Tibial nerve (tissue), 4 donors: ENCODE results near the gene TAS2R19. TPM values are rescaled to one million over a fixed set of nuclear protein-coding genes. Genes with fewer than 3 reads are reported as not detected.

Source experiments
- DNase-seq, 2 donors: peaks; one replicate each; pipeline ENCODE4 v3.0.0-alpha.2; 2019; ENCODE audit warnings: low spot score in 2 of 2
- H3K27ac ChIP-seq, 4 donors: fragments of 200-600 bp; sonication (generic) in 3 of 4; one replicate each; pipeline ENCODE4 v1.5.1; 2017 to 2019; ENCODE audit warnings: mild to moderate bottlenecking in 1 of 4
- H3K27me3 ChIP-seq, 2 donors: fragments of 200-600 bp; sonication (generic) in 1 of 2; one replicate each; pipeline versions ENCODE4 v1.5.1 to v1.6.0; 2017 to 2019
- H3K36me3 ChIP-seq, 3 donors: fragments of 200-600 bp; sonication (generic); one replicate each; pipeline ENCODE4 v1.5.1; 2018 to 2019
- H3K4me1 ChIP-seq, 4 donors: fragments of 200-600 bp; sonication (generic) in 3 of 4; one replicate each; pipeline ENCODE4 v1.5.1; 2017 to 2019
- H3K4me3 ChIP-seq, 4 donors: fragments of 200-600 bp; sonication (generic) in 3 of 4; one replicate each; pipeline ENCODE4 v1.5.1; 2017 to 2019; ENCODE audit warnings: mild to moderate bottlenecking in 1 of 4, moderate library complexity in 1 of 4
- H3K9me3 ChIP-seq, 4 donors: fragments of 200-600 bp; sonication (generic) in 3 of 4; one replicate each; pipeline ENCODE4 v1.5.1; 2017 to 2019
- EP300 ChIP-seq, 2 donors: sonication (generic); formaldehyde crosslinking; IDR thresholded peaks; one replicate each; pipeline ENCODE4 v1.6.1; 2017; ENCODE audit warnings: antibody characterized with exemption in 2 of 2, mild to moderate bottlenecking in 1 of 2
- POLR2A ChIP-seq, 2 donors: fragments of 450-650 bp; IDR thresholded peaks; one replicate each; pipeline ENCODE4 v1.6.1; 2017; ENCODE audit warnings: antibody characterized with exemption in 2 of 2, mild to moderate bottlenecking in 2 of 2, moderate library complexity in 2 of 2
- WGBS, 2 donors: methylation state at CpG; one replicate each; pipeline ENCODE4 v1.1.5; 2018; 5-methylcytosine and 5-hydroxymethylcytosine counted together
- total RNA-seq, 4 donors: library from RNA; depleted of rRNA; stranded (reverse); fragments of >200 nt; gene quantifications; one replicate each; pipeline ENCODE4 v1.1.0, GENCODE V29; 2016
- TF ChIP-seq, protein P1 (sequence below), 5 experiments: fragments of 200-600 bp in 3 of 5; fragments of 450-650 bp in 2 of 5; sonication (generic) in 3 of 5; IDR thresholded peaks; one replicate each; pipeline ENCODE4 v1.5.1; 2016 to 2019; ENCODE audit warnings: antibody characterized with exemption in 5 of 5, mild to moderate bottlenecking in 3 of 5, moderate library complexity in 2 of 5

Gene TAS2R19
- total RNA-seq, 4 donors from 2014 or later: 7.3 to 14.9 (median 9.9) TPM

DNA sequence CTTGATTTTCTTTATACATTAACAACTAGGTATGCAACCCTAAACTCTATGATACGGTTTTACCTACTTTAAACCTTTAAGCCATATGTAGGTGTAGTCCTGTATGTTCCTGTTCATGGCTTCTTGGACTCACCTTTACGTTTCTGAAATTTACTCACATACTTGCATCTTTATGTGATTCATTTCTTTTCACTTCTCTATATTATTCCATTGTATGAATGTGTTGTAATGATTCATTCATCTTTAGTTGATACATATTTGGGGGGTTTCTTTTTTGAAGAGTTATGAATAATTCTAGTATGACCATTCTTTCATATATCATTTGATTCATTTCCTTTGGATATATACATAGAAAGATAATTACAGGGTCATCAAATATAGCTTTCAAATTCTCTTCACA is 33.3 kb downstream of the TAS2R19 start:
- H3K27me3 ChIP-seq: no peaks in the 10 kb centered on the region
- H3K27ac ChIP-seq: no peak overlapping the region
- TF ChIP-seq POLR2A (IDR thresholded peaks at IDR 0.05): no peak
- no peak for TF ChIP-seq EP300 (IDR thresholded peaks at IDR 0.05)
- TF ChIP-seq, protein P1, sequence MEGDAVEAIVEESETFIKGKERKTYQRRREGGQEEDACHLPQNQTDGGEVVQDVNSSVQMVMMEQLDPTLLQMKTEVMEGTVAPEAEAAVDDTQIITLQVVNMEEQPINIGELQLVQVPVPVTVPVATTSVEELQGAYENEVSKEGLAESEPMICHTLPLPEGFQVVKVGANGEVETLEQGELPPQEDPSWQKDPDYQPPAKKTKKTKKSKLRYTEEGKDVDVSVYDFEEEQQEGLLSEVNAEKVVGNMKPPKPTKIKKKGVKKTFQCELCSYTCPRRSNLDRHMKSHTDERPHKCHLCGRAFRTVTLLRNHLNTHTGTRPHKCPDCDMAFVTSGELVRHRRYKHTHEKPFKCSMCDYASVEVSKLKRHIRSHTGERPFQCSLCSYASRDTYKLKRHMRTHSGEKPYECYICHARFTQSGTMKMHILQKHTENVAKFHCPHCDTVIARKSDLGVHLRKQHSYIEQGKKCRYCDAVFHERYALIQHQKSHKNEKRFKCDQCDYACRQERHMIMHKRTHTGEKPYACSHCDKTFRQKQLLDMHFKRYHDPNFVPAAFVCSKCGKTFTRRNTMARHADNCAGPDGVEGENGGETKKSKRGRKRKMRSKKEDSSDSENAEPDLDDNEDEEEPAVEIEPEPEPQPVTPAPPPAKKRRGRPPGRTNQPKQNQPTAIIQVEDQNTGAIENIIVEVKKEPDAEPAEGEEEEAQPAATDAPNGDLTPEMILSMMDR (IDR thresholded peaks at IDR 0.05): no peak
- DNase-seq: no peak
- H3K4me1 ChIP-seq: no peaks in the 10 kb centered on the region
- 96 to 98% methylated on average over 2 of the region's 2 CpGs for WGBS, 2 donors
- H3K4me3 ChIP-seq: no peak overlapping the region
- H3K36me3 ChIP-seq: peaks cover 0 to 29% (median 0%) of the 10 kb centered on the region in 3 donors
- H3K9me3 ChIP-seq: no peaks in the 10 kb centered on the region

DNA sequence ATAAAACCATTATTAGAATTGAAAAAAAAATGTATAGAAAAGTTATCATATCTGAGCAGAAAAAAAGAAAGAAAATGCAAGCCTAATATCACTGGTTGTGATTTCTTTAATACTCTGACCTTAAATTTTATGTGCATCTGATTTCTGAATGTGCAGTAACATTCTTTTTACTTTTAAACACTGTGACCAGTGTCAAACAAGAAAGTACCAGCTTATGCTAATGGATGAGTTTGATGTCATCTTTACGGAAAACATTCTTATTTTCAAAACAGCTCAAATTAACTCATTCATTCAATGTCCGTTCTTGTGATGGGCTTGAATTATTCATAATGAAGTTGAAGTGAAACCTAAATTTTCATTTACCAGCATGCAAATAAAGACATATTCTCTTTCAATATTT is 35.6 kb downstream of the TAS2R19 start, which contains the start of gene TAS2R50:
Gene TAS2R50, minus strand, starts transcription at position 101 of the 400 bp plus-strand sequence. Its CDS starts 52 bp downstream, at position 49.
- peaks cover 0 to 12% (median 0%) of the 10 kb centered on the region in 3 donors for H3K36me3 ChIP-seq
- no peaks in the 10 kb centered on the region for H3K4me1 ChIP-seq
- TF ChIP-seq, protein P1 (IDR thresholded peaks at IDR 0.05): no peak
- no peak within 1 kb of the TSS for H3K27ac ChIP-seq
- no peak for DNase-seq
- H3K27me3 ChIP-seq: no peaks in the 10 kb centered on the region
- no peak within 1 kb of the TSS for H3K4me3 ChIP-seq
- H3K9me3 ChIP-seq: no peaks in the 10 kb centered on the region
- WGBS, 2 donors: 30 to 33% methylated on average over 2 of the region's 2 CpGs

DNA sequence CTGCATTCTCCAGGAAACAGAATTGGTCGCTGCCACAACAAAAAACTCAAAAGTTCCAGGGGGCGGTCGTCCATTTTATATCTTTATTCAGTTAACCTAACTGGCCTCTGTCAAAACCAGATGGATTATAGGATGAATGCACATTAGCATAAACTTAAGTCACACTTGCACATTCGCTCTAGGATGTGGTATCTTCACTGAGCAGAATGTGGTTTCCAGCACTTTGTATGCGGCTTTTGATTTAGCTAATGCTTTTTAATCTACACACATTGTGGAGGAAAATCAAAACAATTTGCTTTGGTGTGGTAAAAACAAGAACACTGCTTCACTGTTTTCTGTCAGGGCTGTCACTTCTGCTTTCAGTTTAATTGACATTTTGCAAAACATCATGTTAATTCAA is 40.2 kb downstream of the TAS2R19 start:
- Histone ChIP-seq H3K4me1 (no peaks in the 10 kb centered on the region), H3K27me3 (no peaks in the 10 kb centered on the region), H3K9me3 (no peaks in the 10 kb centered on the region), H3K4me3 (no peak overlapping the region), H3K36me3 (no peaks in the 10 kb centered on the region), H3K27ac (no peak overlapping the region)
- no peak for DNase-seq
- TF ChIP-seq, protein P1 (IDR thresholded peaks at IDR 0.05): no peak
- TF ChIP-seq POLR2A (IDR thresholded peaks at IDR 0.05) (no peak), EP300 (IDR thresholded peaks at IDR 0.05) (no peak)
- 83 to 87% methylated on average over 5 of the region's 5 CpGs for WGBS, 2 donors

DNA sequence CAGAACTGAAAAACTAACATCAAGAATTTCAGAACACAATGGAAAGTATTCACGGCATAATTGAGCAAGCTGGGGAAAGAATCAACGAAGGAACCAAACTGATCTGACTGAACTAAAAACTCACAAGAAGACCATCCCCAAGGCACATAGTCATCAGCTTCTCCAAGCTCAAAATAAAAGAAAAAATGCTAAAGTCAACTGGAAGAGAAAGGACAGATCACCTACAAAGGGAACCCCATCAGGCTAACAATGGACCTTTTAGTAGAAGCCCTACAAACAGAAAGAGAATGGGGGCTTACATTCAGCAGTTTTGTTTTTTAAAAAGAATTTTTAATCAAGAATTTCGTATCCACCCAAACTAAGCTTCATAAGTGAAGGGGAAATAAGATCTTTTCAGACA is 47.5 kb downstream of the TAS2R19 start:
- peaks cover 0 to 7% (median 0%) of the 10 kb centered on the region in 4 donors for H3K4me1 ChIP-seq
- 28 to 42% methylated on average over 3 of the region's 3 CpGs for WGBS, 2 donors
- DNase-seq: no peak
- no peaks in the 10 kb centered on the region for H3K27me3 ChIP-seq
- H3K36me3 ChIP-seq: no peaks in the 10 kb centered on the region
- H3K9me3 ChIP-seq: no peaks in the 10 kb centered on the region
- TF ChIP-seq, protein P1 (IDR thresholded peaks at IDR 0.05): no peak
- TF ChIP-seq EP300 (IDR thresholded peaks at IDR 0.05): no peak
- no peak for TF ChIP-seq POLR2A (IDR thresholded peaks at IDR 0.05)
- no peak overlapping the region for H3K27ac ChIP-seq
- no peak overlapping the region for H3K4me3 ChIP-seq

Other genes with a start within 250 kb of the TAS2R19 start
- 1 to 10 TPM in 1 of 4 donors, not detected in 3; 1.5 TPM for gene TAS2R7, start 220.0 kb downstream of the TAS2R19 start, total RNA-seq
- gene TAS2R8, start 215.3 kb downstream of the TAS2R19 start, total RNA-seq: not detected
- gene TAS2R9, start 212.5 kb downstream of the TAS2R19 start, total RNA-seq: not detected
- gene TAS2R10, start 196.3 kb downstream of the TAS2R19 start, total RNA-seq: 1 to 10 TPM in 2 of 4 donors, under 1 TPM in 1, not detected in 1; 0.59 to 1.7 (median 1.5) TPM
- gene PRR4, start 173.1 kb downstream of the TAS2R19 start, total RNA-seq: 10 to 100 TPM in 1 of 4 donors, 1 to 10 TPM in 3; 2.2 to 11.4 (median 6.2) TPM
- gene PRH1, start 138.4 kb downstream of the TAS2R19 start, total RNA-seq: 10 to 100 TPM; 45.1 to 54.3 (median 52.4) TPM
- gene TAS2R13, start 113.1 kb downstream of the TAS2R19 start, total RNA-seq: 10 to 100 TPM in 1 of 4 donors, 1 to 10 TPM in 3; 1.8 to 11.6 (median 3.0) TPM
- 10 to 100 TPM in 1 of 4 donors, 1 to 10 TPM in 1, not detected in 2; 2.0 to 14.4 TPM for gene PRH2, start 93.4 kb downstream of the TAS2R19 start, total RNA-seq
- gene TAS2R14, start 83.4 kb downstream of the TAS2R19 start, total RNA-seq: 1 to 10 TPM; 2.0 to 6.3 (median 5.8) TPM
- gene TAS2R50, start 35.7 kb downstream of the TAS2R19 start, total RNA-seq: 1 to 10 TPM in 3 of 4 donors, under 1 TPM in 1; 0.84 to 5.1 (median 2.5) TPM
- 1 to 10 TPM; 1.4 to 8.4 (median 5.9) TPM for gene TAS2R20, start 24.3 kb downstream of the TAS2R19 start, total RNA-seq
- 10 to 100 TPM; 10.3 to 17.3 (median 12.0) TPM for gene TAS2R31, start 8.8 kb upstream of the TAS2R19 start, total RNA-seq
- gene TAS2R46, start 39.7 kb upstream of the TAS2R19 start, total RNA-seq: 10 to 100 TPM in 1 of 4 donors, 1 to 10 TPM in 3; 1.5 to 12.6 (median 1.8) TPM
- 1 to 10 TPM; 4.5 to 9.0 (median 5.0) TPM for gene TAS2R43, start 69.7 kb upstream of the TAS2R19 start, total RNA-seq
- 1 to 10 TPM; 4.9 to 9.0 (median 6.3) TPM for gene TAS2R30, start 112.0 kb upstream of the TAS2R19 start, total RNA-seq
- gene SMIM10L1, start 148.6 kb upstream of the TAS2R19 start, total RNA-seq: 1 to 10 TPM; 7.5 to 9.6 (median 8.1) TPM
- not detected for gene TAS2R42, start 164.3 kb upstream of the TAS2R19 start, total RNA-seq
- gene PRB3, start 247.1 kb upstream of the TAS2R19 start, total RNA-seq: not detected